GM12878 (cell line): ENCODE results near the gene FBXO42. TPM values are rescaled to one million over a fixed set of nuclear protein-coding genes. Genes with fewer than 3 reads are reported as not detected.

Experiments used
- ATAC-seq: fragments of 200-7000 bp; cut with Tn5 transposase; 3 replicates; pipeline ENCODE4 v1.9.1; 2020; ENCODE audit warnings: mild to moderate bottlenecking, moderate library complexity
- BruUV-seq: library from RNA; stranded (reverse); fragments of 400-500 nt; replicated peaks from 2 replicates; lab custom pipeline; 2021; lab: Mats Ljungman, UMichigan
- CTCF ChIA-PET: fragments of 300-600 bp; sonication (Branson Sonifier 250); formaldehyde crosslinking; extraction: SDS; loops from one replicate; lab custom pipeline; 2021; ENCODE audit warnings: inconsistent platforms; lab: Yijun Ruan, JAX
- POLR2A ChIA-PET: fragments of 350-600 bp; formaldehyde crosslinking; extraction: SDS; loops from one replicate; lab custom pipeline; 2021; ENCODE audit warnings: inconsistent platforms; lab: Charles Lee
- RAD21 ChIA-PET: fragments of 300-600 bp; sonication (Branson Sonifier 250); formaldehyde crosslinking; loops from one replicate; lab custom pipeline; 2023; ENCODE audit warnings: antibody characterized with exemption; ENCODE audit not compliant: unreplicated experiment; lab: Charles Lee
- SMC1A ChIA-PET: fragments of 300-600 bp; sonication (Branson Sonifier 250); formaldehyde crosslinking; loops from one replicate; lab custom pipeline; 2023; ENCODE audit not compliant: unreplicated experiment, uncharacterized antibody; lab: Charles Lee
- DNase-seq: peaks from one replicate; pipeline ENCODE4 v3.0.0-alpha.2; 2011; ENCODE audit warnings: low read depth, low spot score
- FAIRE-seq: peaks from 3 replicates; lab custom pipeline; 2011; peaks lifted over from hg19 to GRCh38; lab: Jason Lieb, UNC
- H2AFZ ChIP-seq: 2 replicates; pipeline ENCODE4 v1.6.0; 2011; ENCODE audit warnings: low read depth, low read length, control low read depth; ENCODE audit not compliant: control insufficient read depth
- H3K27ac ChIP-seq: 2 replicates; pipeline ENCODE4 v1.5.1; 2011; ENCODE audit warnings: control low read depth; ENCODE audit not compliant: control insufficient read depth, insufficient read depth
- H3K27me3 ChIP-seq, 2 experiments: replicated peaks in 1 of 2; 2 replicates each; pipeline versions ENCODE4 v1.6.0 to v1.6.1; 2011; ENCODE audit warnings: low read length in 1 of 2; ENCODE audit not compliant: control insufficient read depth in 2 of 2, insufficient read depth in 2 of 2
- H3K36me3 ChIP-seq, 2 experiments: 2 replicates each; pipeline ENCODE4 v1.5.1; 2011; ENCODE audit warnings: low read length in 1 of 2; ENCODE audit not compliant: control insufficient read depth in 2 of 2, insufficient read depth in 2 of 2
- H3K4me1 ChIP-seq: 2 replicates; pipeline ENCODE4 v1.6.1; 2011; ENCODE audit warnings: mild to moderate bottlenecking, low read length, moderate library complexity, mixed read lengths; ENCODE audit not compliant: control insufficient read depth, insufficient read depth
- H3K4me2 ChIP-seq: 2 replicates; pipeline ENCODE4 v1.6.0; 2011; ENCODE audit warnings: control low read depth; ENCODE audit not compliant: control insufficient read depth, insufficient read depth
- H3K4me3 ChIP-seq: fragments of 200-600 bp; sonication (generic); 2 replicates; pipeline ENCODE4 v1.5.1; 2016
- H3K79me2 ChIP-seq: 2 replicates; pipeline ENCODE4 v1.6.0; 2011; ENCODE audit warnings: low read length; ENCODE audit not compliant: control insufficient read depth, insufficient read depth
- H3K9ac ChIP-seq: 2 replicates; pipeline ENCODE4 v1.8.0; 2011; ENCODE audit warnings: low read length, control low read depth, mixed read lengths; ENCODE audit not compliant: control insufficient read depth, insufficient read depth
- H3K9me3 ChIP-seq: replicated peaks from 3 replicates; pipeline ENCODE4 v1.5.1; 2011; ENCODE audit warnings: mild to moderate bottlenecking, low read length; ENCODE audit not compliant: control insufficient read depth, insufficient read depth
- H4K20me1 ChIP-seq: 2 replicates; pipeline ENCODE4 v1.6.0; 2011; ENCODE audit not compliant: control insufficient read depth, insufficient read depth
- BRCA1 ChIP-seq: IDR thresholded peaks from 2 replicates; pipeline ENCODE4 v1.6.1; 2011; ENCODE audit warnings: low read depth, low read length, improper control_type of control experiment
- CHD1 ChIP-seq: IDR thresholded peaks from 2 replicates; pipeline ENCODE4 v1.6.1; 2012; ENCODE audit warnings: low read depth, low read length, improper control_type of control experiment
- CHD2 ChIP-seq: IDR thresholded peaks from 2 replicates; pipeline ENCODE4 v1.6.1; 2011; ENCODE audit warnings: low read depth, low read length, improper control_type of control experiment, borderline replicate concordance
- PAX8 ChIP-seq: fragments of 450-650 bp; IDR thresholded peaks from 2 replicates; pipeline ENCODE4 v1.6.1; 2017; ENCODE audit warnings: mild to moderate bottlenecking, moderate library complexity
- PML ChIP-seq: IDR thresholded peaks from 2 replicates; pipeline ENCODE4 v1.6.1; 2012; ENCODE audit warnings: low read length, inconsistent platforms
- POLR2A ChIP-seq: IDR thresholded peaks from 2 replicates; pipeline ENCODE4 v1.6.1; 2011; ENCODE audit warnings: low read depth, mild to moderate bottlenecking, low read length
- POU2F2 ChIP-seq: IDR thresholded peaks from 3 replicates; pipeline ENCODE4 v1.6.1; 2011; ENCODE audit warnings: low read depth, mild to moderate bottlenecking, low read length, borderline replicate concordance
- SPI1 ChIP-seq: IDR thresholded peaks from 2 replicates; pipeline ENCODE4 v1.6.1; 2011; ENCODE audit warnings: low read depth, mild to moderate bottlenecking, low read length, moderate library complexity, borderline replicate concordance; ENCODE audit not compliant: insufficient read depth
- TARDBP ChIP-seq: IDR thresholded peaks from 2 replicates; pipeline ENCODE4 v1.6.1; 2016; ENCODE audit warnings: borderline replicate concordance
- ZBED1 ChIP-seq: IDR thresholded peaks from 2 replicates; pipeline ENCODE4 v1.6.1; 2016; ENCODE audit warnings: borderline replicate concordance
- ZNF207 ChIP-seq: fragments of 450-650 bp; IDR thresholded peaks from 2 replicates; pipeline ENCODE4 v1.6.1; 2014; ENCODE audit warnings: antibody characterized with exemption, mild to moderate bottlenecking, borderline replicate concordance
- ZNF274 ChIP-seq: IDR thresholded peaks from one replicate; pipeline ENCODE4 v1.8.0; 2011; ENCODE audit not compliant: insufficient read length, insufficient read depth
- WGBS: methylation state at CpG from one replicate; pipeline ENCODE4 v1.1.6; 2016; ENCODE audit warnings: low lambda C conversion rate; ENCODE audit not compliant: insufficient replicate concordance, insufficient coverage; ENCODE audit errors: missing lambda C conversion rate; 5-methylcytosine and 5-hydroxymethylcytosine counted together
- in situ Hi-C: fragments of 300-500 bp; cut with MboI; formaldehyde crosslinking; loops from 9 replicates; pipeline ENCODE4 v1.14.3; 2018; ENCODE audit warnings: mixed read lengths
- intact Hi-C: fragments of 100-400 bp; cut with micrococcal nuclease; formaldehyde crosslinking; loops from one replicate; pipeline ENCODE4 v1.14.2; 2022; ENCODE audit not compliant: unreplicated experiment
- polyA plus RNA-seq, 11 experiments: library from polyadenylated mRNA; depleted of rRNA in 4 of 11; unstranded in 6 of 11; stranded (reverse) in 5 of 11; fragments of >200 nt; fragmentation: Nextera tagmentation in 4 of 11; fragmentation: Illumina TruSeq in 1 of 11; extraction: Ambion mirVana in 4 of 11; extraction: Trizol in 1 of 11; gene quantifications; 1 replicate in 1 of 11; 2 replicates in 10 of 11; pipeline versions ENCODE4 v1.2.1 to v1.2.3, GENCODE V29; 2011 to 2016; ENCODE audit warnings: inconsistent platforms in 2 of 11, missing spikeins in 2 of 11, low read depth in 1 of 11
- total RNA-seq, 4 experiments: library from RNA; depleted of rRNA in 3 of 4; stranded (reverse); fragments of >200 nt in 3 of 4; fragmentation: Illumina TruSeq in 1 of 4; extraction: Trizol in 1 of 4; gene quantifications; 2 replicates each; pipeline versions ENCODE4 v1.2.1 to v1.2.3, GENCODE V29; 2013 to 2021
- TF ChIP-seq, protein P1 (sequence below): IDR thresholded peaks from 2 replicates; pipeline ENCODE4 v1.6.1; 2012; ENCODE audit warnings: low read length, inconsistent platforms
- TF ChIP-seq, protein P2 (sequence below): IDR thresholded peaks from 2 replicates; pipeline ENCODE4 v1.6.1; 2011; ENCODE audit warnings: borderline replicate concordance, low read depth, mild to moderate bottlenecking, moderate library complexity, mixed read lengths, low read length; ENCODE audit not compliant: insufficient read depth; ENCODE audit errors: extremely low read length
- TF ChIP-seq, protein P3 (sequence below): IDR thresholded peaks from 2 replicates; pipeline ENCODE4 v1.6.1; 2012; ENCODE audit warnings: low read depth, low read length, improper control_type of control experiment

FBXO42 gene
- total and polyA plus RNA-seq, 10 of the 15 experiments (the other 5 are each of a cell fraction or from before 2014, with no cell fraction given): 6.1 to 23.8 (median 15.2) TPM

DNA sequence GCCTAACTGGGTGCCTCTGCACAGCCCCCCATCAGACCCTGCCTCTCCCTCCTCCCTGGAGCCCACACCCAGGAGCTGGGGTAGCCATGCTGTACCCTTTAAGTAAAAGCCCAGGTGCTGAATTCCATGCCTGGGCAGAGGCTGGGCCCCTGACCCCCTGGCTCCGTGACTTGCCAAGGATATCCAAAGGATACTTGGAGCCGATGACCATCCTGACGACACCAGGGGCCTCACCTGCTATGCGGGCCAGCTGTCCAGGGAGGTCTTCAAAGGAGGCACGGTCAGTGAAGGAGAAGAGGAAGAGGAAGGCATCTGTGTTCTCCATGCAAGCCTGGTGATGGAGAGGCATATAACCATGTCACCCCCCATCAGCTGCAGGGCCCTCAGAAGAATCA is 120.0 kb downstream of the FBXO42 start:
- TF ChIP-seq, protein P1, sequence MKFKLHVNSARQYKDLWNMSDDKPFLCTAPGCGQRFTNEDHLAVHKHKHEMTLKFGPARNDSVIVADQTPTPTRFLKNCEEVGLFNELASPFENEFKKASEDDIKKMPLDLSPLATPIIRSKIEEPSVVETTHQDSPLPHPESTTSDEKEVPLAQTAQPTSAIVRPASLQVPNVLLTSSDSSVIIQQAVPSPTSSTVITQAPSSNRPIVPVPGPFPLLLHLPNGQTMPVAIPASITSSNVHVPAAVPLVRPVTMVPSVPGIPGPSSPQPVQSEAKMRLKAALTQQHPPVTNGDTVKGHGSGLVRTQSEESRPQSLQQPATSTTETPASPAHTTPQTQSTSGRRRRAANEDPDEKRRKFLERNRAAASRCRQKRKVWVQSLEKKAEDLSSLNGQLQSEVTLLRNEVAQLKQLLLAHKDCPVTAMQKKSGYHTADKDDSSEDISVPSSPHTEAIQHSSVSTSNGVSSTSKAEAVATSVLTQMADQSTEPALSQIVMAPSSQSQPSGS: no peak
- TF ChIP-seq CHD1 (no peak), PAX8 (no peak), ZBED1 (no peak), SPI1 (no peak), CHD2 (no peak), BRCA1 (no peak), PML (no peak), ZNF207 (no peak), ZNF274 (no peak), POU2F2 (no peak), POLR2A (no peak), TARDBP (no peak)
- TF ChIP-seq, protein P2, sequence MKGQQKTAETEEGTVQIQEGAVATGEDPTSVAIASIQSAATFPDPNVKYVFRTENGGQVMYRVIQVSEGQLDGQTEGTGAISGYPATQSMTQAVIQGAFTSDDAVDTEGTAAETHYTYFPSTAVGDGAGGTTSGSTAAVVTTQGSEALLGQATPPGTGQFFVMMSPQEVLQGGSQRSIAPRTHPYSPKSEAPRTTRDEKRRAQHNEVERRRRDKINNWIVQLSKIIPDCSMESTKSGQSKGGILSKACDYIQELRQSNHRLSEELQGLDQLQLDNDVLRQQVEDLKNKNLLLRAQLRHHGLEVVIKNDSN: no peak
- TF ChIP-seq, protein P3, sequence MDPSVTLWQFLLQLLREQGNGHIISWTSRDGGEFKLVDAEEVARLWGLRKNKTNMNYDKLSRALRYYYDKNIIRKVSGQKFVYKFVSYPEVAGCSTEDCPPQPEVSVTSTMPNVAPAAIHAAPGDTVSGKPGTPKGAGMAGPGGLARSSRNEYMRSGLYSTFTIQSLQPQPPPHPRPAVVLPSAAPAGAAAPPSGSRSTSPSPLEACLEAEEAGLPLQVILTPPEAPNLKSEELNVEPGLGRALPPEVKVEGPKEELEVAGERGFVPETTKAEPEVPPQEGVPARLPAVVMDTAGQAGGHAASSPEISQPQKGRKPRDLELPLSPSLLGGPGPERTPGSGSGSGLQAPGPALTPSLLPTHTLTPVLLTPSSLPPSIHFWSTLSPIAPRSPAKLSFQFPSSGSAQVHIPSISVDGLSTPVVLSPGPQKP: no peak
- no peak overlapping the region for H3K9ac ChIP-seq

More for the DNA sequence above, 120.0 kb downstream of the FBXO42 start:
- Histone ChIP-seq H3K4me2 (no peak overlapping the region), H3K4me1 (peaks cover 8% of the 10 kb centered on the region), H3K4me3 (no peak overlapping the region), H3K9me3 (no peaks in the 10 kb centered on the region), H3K27ac (no peak overlapping the region), H4K20me1 (no peaks in the 10 kb centered on the region), H3K79me2 (no peaks in the 10 kb centered on the region), H3K27me3 (peaks cover 2 to 7% of the 10 kb centered on the region in 2 experiments; a peak in 3 of 4 replicates), H3K36me3 (no peaks in the 10 kb centered on the region), H2AFZ (no peak overlapping the region)
- RAD21 ChIA-PET: no interaction called here
- FAIRE-seq: no peak
- in situ Hi-C loops (no loop called here), intact Hi-C loops (no loop called here)
- 72% methylated on average over 5 of the region's 5 CpGs for WGBS
- no peak for DNase-seq
- BruUV-seq: no TSS peak
- POLR2A ChIA-PET: no interaction called here
- ATAC-seq: no peak
- SMC1A ChIA-PET: interaction anchor here (0.5 kb wide), 1 partner anchor 409 kb away, joined by 4 read pairs; no protein-coding TSS in a partner anchor
- CTCF ChIA-PET: interaction anchor here (1.0 kb wide), 1 partner anchor 15 kb away, joined by 3 read pairs; no protein-coding TSS in a partner anchor
